ENCODE data around the gene S100PBP.

- TF ChIP-seq TAF1 (IDR thresholded peaks at IDR 0.05; ENCODE audit: borderline replicate concordance, insufficient read depth, low read length): no peak
- no peak for TF ChIP-seq POLR2AphosphoS5 (IDR thresholded peaks at IDR 0.05; ENCODE audit: low read depth, low read length)
- no peak for TF ChIP-seq REST (IDR thresholded peaks at IDR 0.05; ENCODE audit: insufficient read depth in 1 of 2, low read depth in 2 of 2, low read length in 2 of 2)
Observed at GRCh38 chr1:32811917-32812316, 5.5 kb upstream of the S100PBP start.
